B cell (primary cell): ENCODE results near the gene ACSM3. TPM values are rescaled to one million over a fixed set of nuclear protein-coding genes. Genes with fewer than 3 reads are reported as not detected.

Experiments
- ATAC-seq: fragments of 200-7000 bp; cut with Tn5 transposase; one replicate; pipeline ENCODE4 v1.10.0; 2021; ENCODE audit warnings: low read depth, mild to moderate bottlenecking, moderate number of reproducible peaks, moderate library complexity
- CTCF ChIA-PET: fragments of 350-600 bp; sonication (Branson Sonifier 250); formaldehyde crosslinking; loops from one replicate; lab custom pipeline; 2021; ENCODE audit warnings: antibody characterized with exemption, inconsistent platforms; lab: Charles Lee
- POLR2A ChIA-PET: fragments of 350-600 bp; sonication (Branson Sonifier 250); formaldehyde crosslinking; loops from one replicate; lab custom pipeline; 2021; ENCODE audit warnings: antibody characterized with exemption; lab: Charles Lee
- DNase-seq: peaks from one replicate; pipeline ENCODE4 v3.0.0; 2013
- H2AFZ ChIP-seq: 2 replicates; pipeline ENCODE4 v1.6.1; 2012; ENCODE audit warnings: mild to moderate bottlenecking, low read depth, low read length; ENCODE audit not compliant: insufficient read depth, poor library complexity, severe bottlenecking
- H3K27ac ChIP-seq, 2 donors: 1 replicate in 1 of 2; 2 replicates in 1 of 2; pipeline ENCODE4 v1.5.1; 2012 to 2013; ENCODE audit warnings: low read length in 2 of 2, mild to moderate bottlenecking in 2 of 2, moderate library complexity in 1 of 2
- H3K27me3 ChIP-seq, 4 experiments: fragments of 200-600 bp in 1 of 4; sonication (generic) in 1 of 4; replicated peaks in 1 of 4; 1 replicate in 2 of 4; 2 replicates in 2 of 4; pipeline versions ENCODE4 v1.6.1 to v1.7.0; 2013 to 2016; ENCODE audit warnings: low read length in 3 of 4, mild to moderate bottlenecking in 2 of 4, mixed read lengths in 1 of 4, moderate library complexity in 1 of 4; ENCODE audit not compliant: insufficient read depth in 4 of 4, control insufficient read depth in 3 of 4; ENCODE audit errors: control extremely low read depth in 1 of 4
- H3K36me3 ChIP-seq, 2 experiments: replicated peaks in 1 of 2; 1 replicate in 1 of 2; 2 replicates in 1 of 2; pipeline versions ENCODE4 v1.6.1 to v1.7.1; 2013; ENCODE audit warnings: low read length in 1 of 2; ENCODE audit not compliant: insufficient read depth in 2 of 2, control insufficient read depth in 1 of 2; ENCODE audit errors: control extremely low read depth in 1 of 2, extremely low read depth in 1 of 2
- H3K4me1 ChIP-seq, 2 donors: fragments of 200-600 bp in 1 of 2; sonication (generic) in 1 of 2; 1 replicate in 1 of 2; 2 replicates in 1 of 2; pipeline versions ENCODE4 v1.5.1 to v1.6.1; 2013 to 2017; ENCODE audit warnings: low read length in 2 of 2; ENCODE audit not compliant: control insufficient read depth in 2 of 2, insufficient read depth in 2 of 2
- H3K4me2 ChIP-seq: replicated peaks from 2 replicates; pipeline ENCODE3; 2012; ENCODE audit warnings: mild to moderate bottlenecking, low read depth, low read length; ENCODE audit not compliant: poor library complexity, severe bottlenecking
- H3K4me3 ChIP-seq, 5 experiments: fragments of 200-600 bp in 1 of 5; sonication (generic) in 1 of 5; 1 replicate in 3 of 5; 2 replicates in 2 of 5; pipeline versions ENCODE4 v1.5.1 to v1.7.0; 2011 to 2016; ENCODE audit warnings: low read length in 4 of 5, mild to moderate bottlenecking in 4 of 5, low read depth in 2 of 5, control low read depth in 1 of 5, moderate library complexity in 1 of 5; ENCODE audit not compliant: insufficient read depth in 1 of 5; ENCODE audit errors: control extremely low read depth in 1 of 5, extremely low read depth in 1 of 5
- H3K79me2 ChIP-seq: fragments of 200-600 bp; sonication (generic); one replicate; pipeline ENCODE4 v1.6.0; 2016; ENCODE audit warnings: low read length; ENCODE audit not compliant: control insufficient read depth, insufficient read depth
- H3K9ac ChIP-seq: fragments of 200-600 bp; sonication (generic); 2 replicates; pipeline ENCODE4 v1.6.1; 2017; ENCODE audit warnings: mild to moderate bottlenecking, low read length, moderate library complexity
- H3K9me3 ChIP-seq, 3 donors: one replicate each; pipeline versions ENCODE4 v1.6.1 to v1.7.1; 2013; ENCODE audit warnings: low read length in 2 of 3; ENCODE audit not compliant: control insufficient read depth in 2 of 3, insufficient read depth in 1 of 3; ENCODE audit errors: control extremely low read depth in 1 of 3
- H4K20me1 ChIP-seq: 2 replicates; pipeline ENCODE4 v1.6.0; 2012; ENCODE audit warnings: mild to moderate bottlenecking, low read length; ENCODE audit not compliant: insufficient read depth, control insufficient read depth, poor library complexity, severe bottlenecking
- H3K27ac Mint-ChIP-seq: one replicate; pipeline ENCODE4 v1.8.0; 2021; ENCODE audit warnings: mixed read lengths
- H3K27me3 Mint-ChIP-seq: one replicate; pipeline ENCODE4 v1.8.0; 2021; ENCODE audit warnings: mixed read lengths
- H3K4me1 Mint-ChIP-seq: one replicate; pipeline ENCODE4 v1.8.0; 2021; ENCODE audit warnings: mixed read lengths
- H3K4me3 Mint-ChIP-seq: one replicate; pipeline ENCODE4 v1.8.0; 2021; ENCODE audit warnings: mixed read lengths
- H3K9me3 Mint-ChIP-seq: one replicate; pipeline ENCODE4 v1.8.0; 2022; ENCODE audit warnings: mixed read lengths; ENCODE audit not compliant: insufficient read depth
- CTCF ChIP-seq: fragments of 200-600 bp; IDR thresholded peaks from one replicate; pipeline ENCODE4 v1.8.0; 2022; ENCODE audit warnings: antibody characterized with exemption, mild to moderate bottlenecking
- EZH2 ChIP-seq: IDR thresholded peaks from 2 replicates; pipeline ENCODE4 v1.6.1; 2012; ENCODE audit warnings: borderline replicate concordance, low read depth, mild to moderate bottlenecking, moderate library complexity, low read length; ENCODE audit not compliant: insufficient read depth, poor library complexity, severe bottlenecking
- WGBS: methylation state at CpG from one replicate; pipeline ENCODE4 v1.1.5; 2013; ENCODE audit warnings: missing lambda C conversion rate; ENCODE audit not compliant: insufficient coverage; 5-methylcytosine and 5-hydroxymethylcytosine counted together
- intact Hi-C: fragments of 100-400 bp; cut with micrococcal nuclease; formaldehyde crosslinking; loops from one replicate; pipeline ENCODE4 v1.10.0; 2022
- polyA plus RNA-seq: library from polyadenylated mRNA; depleted of rRNA; stranded (reverse); fragments of >200 nt; gene quantifications from 2 replicates; pipeline ENCODE4 v1.2.3, GENCODE V29; 2012
- total RNA-seq, 2 donors: library from RNA; stranded (reverse); fragments of 120-200 nt in 1 of 2; gene quantifications; 1 replicate in 1 of 2; 2 replicates in 1 of 2; pipeline versions ENCODE4 v1.2.3 to v1.2.4, GENCODE V29; 2013 to 2022

Gene ACSM3
- total and polyA plus RNA-seq, 2 donors (not counting 1 experiment from before 2014, with no cell fraction given): 6.3 to 84.2 TPM

GRCh38 chr16:20760346-20760745, 3.5 kb upstream of the ACSM3 start:
- no peak overlapping the region for H3K4me2 ChIP-seq
- H3K27me3 ChIP-seq: no peaks in the 10 kb centered on the region
- H3K4me1 Mint-ChIP-seq: peaks cover 13% of the 10 kb centered on the region
- H3K9ac ChIP-seq: no peak overlapping the region
- DNase-seq: no peak
- H3K9me3 ChIP-seq: peaks cover 0 to 5% (median 0%) of the 10 kb centered on the region in 3 donors
- no peaks in the 10 kb centered on the region for H3K36me3 ChIP-seq
- peaks cover 10 to 15% of the 10 kb centered on the region in 2 donors for H3K4me1 ChIP-seq
- no peaks in the 10 kb centered on the region for H4K20me1 ChIP-seq
- no peak for ATAC-seq
- no peaks in the 10 kb centered on the region for H3K27me3 Mint-ChIP-seq
- no peak overlapping the region for H2AFZ ChIP-seq
- no peaks in the 10 kb centered on the region for H3K9me3 Mint-ChIP-seq
- CTCF ChIA-PET: no interaction called here
- no peak overlapping the region for H3K27ac Mint-ChIP-seq
- POLR2A ChIA-PET: no interaction called here
- H3K4me3 ChIP-seq: no peak overlapping the region
- H3K79me2 ChIP-seq: peaks cover 8% of the 10 kb centered on the region
- H3K27ac ChIP-seq: no peak overlapping the region
- no CpG with 5 or more reads among the region's 2 CpGs for WGBS
- intact Hi-C loops: loop anchor here (5.0 kb wide), 1 partner anchor 47 kb away; the partner anchor contains the start of genes ERI2 and REXO5
- TF ChIP-seq EZH2: no peak
- TF ChIP-seq CTCF: no peak
- H3K4me3 Mint-ChIP-seq: no peak overlapping the region

- no peaks in the 10 kb centered on the region for H4K20me1 ChIP-seq
- H3K9me3 ChIP-seq: peaks cover 0 to 5% (median 0%) of the 10 kb centered on the region in 3 donors
- intact Hi-C loops: loop anchor here (5.0 kb wide), 1 partner anchor 46 kb away; the partner anchor contains the start of genes ERI2 and REXO5
- H3K27me3 Mint-ChIP-seq: no peaks in the 10 kb centered on the region
- no peak overlapping the region for H3K4me3 ChIP-seq
- H3K4me2 ChIP-seq: no peak overlapping the region
- TF ChIP-seq EZH2: no peak
- no peak for TF ChIP-seq CTCF
- no peak overlapping the region for H3K9ac ChIP-seq
- H2AFZ ChIP-seq: no peak overlapping the region
- WGBS: no CpG with 5 or more reads among the region's 1 CpG
- H3K27me3 ChIP-seq: no peaks in the 10 kb centered on the region
- no peak overlapping the region for H3K27ac Mint-ChIP-seq
- POLR2A ChIA-PET: no interaction called here
- H3K4me1 Mint-ChIP-seq: peaks cover 13% of the 10 kb centered on the region
- CTCF ChIA-PET: no interaction called here
- no peak overlapping the region for H3K4me3 Mint-ChIP-seq
- H3K79me2 ChIP-seq: peaks cover 8% of the 10 kb centered on the region
- ATAC-seq: no peak
- peaks cover 10 to 15% of the 10 kb centered on the region in 2 donors for H3K4me1 ChIP-seq
- DNase-seq: no peak
- no peaks in the 10 kb centered on the region for H3K36me3 ChIP-seq
- H3K9me3 Mint-ChIP-seq: no peaks in the 10 kb centered on the region
- no peak overlapping the region for H3K27ac ChIP-seq
These were observed 2.6 kb upstream of the ACSM3 start for GRCh38 chr16:20761175-20761574.
